GM19372 (cell line): Measurements from ENCODE around the gene ZSCAN23.
"Not testable (repeated sequence)": the region's sequence is repeated elsewhere in the genome, so short reads cannot be mapped to it uniquely, and the experiment has no call there.

ENCODE experiments used
- ATAC-seq: cut with Tn5 transposase; IDR thresholded peaks from one replicate; pipeline ENCODE4 v1.9.1; 2021; ENCODE audit warnings: mild to moderate bottlenecking, low read depth, moderate library complexity; ENCODE audit not compliant: unreplicated experiment

Gene ZSCAN23

DNA sequence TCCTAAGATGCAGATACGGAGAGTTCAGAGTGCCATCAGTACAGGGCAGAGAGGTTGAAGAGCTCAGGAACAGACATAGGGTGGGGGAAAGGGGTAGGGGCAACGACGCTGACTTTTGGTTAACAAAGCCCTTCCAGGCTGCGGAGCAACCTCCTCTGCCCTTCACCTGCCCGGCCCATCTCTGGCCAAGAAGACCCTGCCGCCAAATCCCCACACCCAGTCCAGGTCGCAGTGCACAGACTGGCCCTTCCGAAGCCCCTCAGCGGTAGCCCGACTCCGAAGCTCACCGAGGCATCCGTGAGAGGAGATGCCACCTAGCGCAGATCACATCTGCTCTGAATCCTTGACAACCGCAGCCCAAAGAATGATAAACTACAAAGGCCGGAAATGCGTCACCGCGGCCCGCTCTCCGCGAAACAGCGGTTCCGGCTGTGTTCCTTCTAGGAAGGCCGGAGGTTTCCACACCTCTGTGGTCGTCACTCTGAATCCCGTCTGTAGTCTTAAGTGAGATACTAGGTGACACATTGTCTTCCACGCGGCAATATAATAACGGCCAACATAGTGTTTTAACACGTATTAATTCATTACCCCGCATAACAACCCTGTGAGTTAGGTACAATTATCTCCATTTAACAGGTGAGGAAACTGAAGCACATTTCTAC is at the start of gene ZSCAN23:
TSS of gene ZSCAN23 (minus strand) at position 380 of the 662 bp plus-strand sequence. CDS start 7,225 bp downstream, outside the sequence.
- ATAC-seq, result no peak

DNA sequence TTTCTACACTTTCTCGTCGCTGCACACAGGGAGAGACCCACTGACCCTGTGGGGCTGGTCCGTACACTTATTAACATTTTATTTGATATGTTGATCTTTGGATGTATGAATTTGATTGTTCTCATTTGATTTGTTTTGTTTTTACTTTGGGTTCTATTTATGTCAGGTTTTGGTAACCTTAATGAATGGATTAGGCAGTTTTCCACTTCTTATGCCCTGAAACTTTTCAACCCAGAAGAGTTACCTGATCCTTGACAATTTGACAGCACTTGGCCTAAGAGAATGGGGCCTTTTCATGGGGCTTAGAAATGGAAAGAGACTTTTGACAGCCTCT is 48.7 kb upstream of the ZSCAN23 start:
- no peak for ATAC-seq

DNA sequence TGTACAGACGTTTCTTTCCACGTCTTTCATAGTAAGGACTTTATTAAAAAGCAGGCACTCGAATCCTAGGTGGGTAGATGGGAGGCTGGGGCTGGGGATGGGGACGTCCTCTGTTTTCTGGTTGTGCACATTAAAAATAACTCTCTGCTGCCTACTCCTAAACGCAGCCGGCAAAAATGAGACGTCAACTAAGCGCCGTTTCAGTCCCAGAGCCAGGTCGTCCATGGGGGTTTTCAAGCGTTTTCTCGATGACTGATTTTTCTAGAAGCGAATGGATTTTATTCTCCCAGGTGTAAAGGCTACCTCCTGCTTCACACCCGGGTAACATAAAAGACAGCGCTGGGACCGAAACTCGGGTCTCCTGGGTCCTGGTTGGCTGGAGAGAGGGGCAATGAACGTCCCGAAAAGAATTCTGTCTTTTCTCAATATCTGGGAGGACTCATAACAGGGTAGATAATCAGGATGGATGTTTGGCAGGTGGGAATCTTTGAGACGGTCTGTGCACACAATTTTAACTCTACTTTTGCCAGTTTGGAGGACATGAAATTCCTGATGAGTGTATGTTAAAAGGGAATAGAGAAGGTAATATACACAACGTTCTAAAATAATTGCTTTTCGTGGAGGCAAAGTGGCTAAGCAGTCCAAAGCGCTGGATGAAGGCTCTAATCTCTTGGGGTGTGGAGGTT is 47.1 kb upstream of the ZSCAN23 start:
- ATAC-seq, result no peak

DNA sequence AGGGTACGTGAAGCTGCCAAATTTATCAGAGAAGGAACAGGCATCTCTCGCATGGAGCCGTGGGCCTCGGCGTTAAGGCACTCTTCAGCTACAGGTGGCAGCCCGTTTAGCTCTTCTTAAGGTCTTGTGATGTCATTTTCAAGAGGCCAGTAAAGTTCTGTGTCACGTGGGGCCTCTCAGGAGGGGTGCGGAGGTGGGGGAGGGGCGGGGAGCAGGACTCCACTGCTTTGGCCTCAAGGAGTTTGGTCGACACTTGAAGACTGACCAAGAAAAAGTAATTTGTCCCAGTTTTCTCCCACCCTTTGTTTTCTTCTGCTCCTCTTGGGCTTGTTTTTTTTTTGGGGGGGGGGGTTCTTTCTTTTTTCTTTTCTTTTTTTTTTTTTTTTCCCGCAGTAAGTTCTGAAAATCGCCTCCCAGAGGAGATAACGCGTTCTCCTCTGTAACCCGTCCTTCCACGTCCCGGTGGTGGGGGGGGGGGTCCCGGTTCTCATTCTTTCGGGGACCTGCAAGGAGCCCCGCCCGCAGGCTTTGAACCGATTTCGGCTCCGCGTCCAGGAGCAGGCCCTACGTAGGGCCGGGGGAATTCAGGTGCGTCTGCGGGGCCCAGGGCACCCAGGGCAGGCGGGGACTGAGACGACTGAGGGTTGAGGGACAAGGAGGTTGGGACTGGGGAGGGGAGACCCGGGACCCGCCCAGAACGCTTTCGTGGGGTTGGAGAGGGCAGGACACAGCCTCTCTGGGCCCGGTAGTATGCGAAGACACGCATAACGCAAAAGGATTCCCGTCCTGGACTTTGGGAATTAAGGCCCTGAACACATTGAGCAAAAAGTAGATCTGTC is 46.3 kb upstream of the ZSCAN23 start:
- ATAC-seq, result no peak

DNA sequence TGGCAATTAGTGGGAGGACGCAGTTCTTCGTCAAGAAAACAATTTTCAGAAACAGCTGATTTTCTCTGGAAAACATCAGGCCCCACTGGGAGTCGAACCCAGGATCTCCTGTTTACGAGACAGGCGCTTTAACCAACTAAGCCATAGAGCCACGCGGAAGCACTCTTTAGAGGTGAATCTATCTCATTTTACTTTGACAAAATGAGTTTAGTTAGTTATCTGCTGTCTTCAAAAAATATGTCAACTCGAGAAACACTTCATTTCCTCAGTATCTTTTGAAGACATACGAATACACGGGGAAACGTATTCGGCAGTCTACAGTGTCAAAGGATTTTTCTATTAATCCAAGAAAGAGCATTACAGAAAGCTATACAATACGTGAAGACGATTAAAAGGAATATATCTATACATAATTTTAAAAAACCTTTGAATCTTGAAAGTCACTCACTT is 45.6 kb upstream of the ZSCAN23 start:
- ATAC-seq, result no peak

DNA sequence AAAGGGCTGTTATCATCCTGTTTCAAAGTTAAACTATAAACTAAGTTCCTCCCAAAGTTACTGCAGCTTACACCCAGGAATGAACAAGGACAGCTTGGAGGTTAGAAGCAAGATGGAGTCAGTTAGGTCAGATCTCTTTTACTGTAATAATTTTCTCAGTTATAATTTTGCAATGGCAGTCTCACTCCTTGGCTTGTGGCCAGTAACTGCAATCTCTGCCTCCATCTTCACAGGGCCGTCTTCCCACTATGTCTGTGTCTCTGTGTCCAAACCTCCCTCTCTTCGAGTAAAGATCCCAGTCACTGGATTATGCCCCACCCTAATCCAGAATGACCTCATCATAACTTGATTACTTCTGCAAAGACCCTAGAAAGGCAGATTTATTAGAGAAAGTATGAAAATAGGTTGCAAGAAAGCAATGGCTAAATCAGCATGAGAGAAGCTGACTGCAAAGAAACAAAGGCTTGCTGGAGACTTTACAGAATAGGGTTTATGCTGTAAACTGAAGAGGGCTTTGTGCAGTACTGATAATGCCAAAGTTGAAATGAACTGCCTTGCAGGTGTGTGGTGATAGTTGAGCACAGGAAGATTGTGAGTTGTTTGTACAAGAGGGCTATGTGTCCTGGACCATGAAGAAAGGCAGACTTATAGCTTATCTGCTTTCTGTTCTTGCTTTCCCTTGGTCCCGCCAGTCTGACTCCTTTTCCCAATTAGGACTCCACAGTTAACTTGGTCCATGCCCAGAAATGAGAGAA is 43.9 kb upstream of the ZSCAN23 start:
- ATAC-seq, result no peak

DNA sequence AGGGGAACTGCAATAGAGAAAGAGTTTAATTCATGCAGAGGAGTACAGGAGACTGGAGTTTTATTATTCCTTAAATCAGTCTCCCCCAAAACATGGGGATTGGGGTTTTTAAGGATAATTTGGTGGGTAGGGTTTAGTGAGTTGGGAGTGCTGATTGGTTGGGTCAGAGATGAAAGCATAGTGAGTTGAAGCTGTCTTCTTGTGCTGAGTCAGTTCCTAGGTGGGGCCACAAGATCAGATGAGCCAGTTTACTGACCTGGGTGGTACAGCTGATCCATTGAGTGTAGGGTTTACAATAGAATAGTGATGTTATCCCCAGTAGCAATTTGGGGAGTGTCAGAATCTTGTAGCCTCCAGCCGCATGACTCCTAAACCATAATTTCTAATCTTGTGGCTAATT is 43.2 kb upstream of the ZSCAN23 start:
- no peak for ATAC-seq

DNA sequence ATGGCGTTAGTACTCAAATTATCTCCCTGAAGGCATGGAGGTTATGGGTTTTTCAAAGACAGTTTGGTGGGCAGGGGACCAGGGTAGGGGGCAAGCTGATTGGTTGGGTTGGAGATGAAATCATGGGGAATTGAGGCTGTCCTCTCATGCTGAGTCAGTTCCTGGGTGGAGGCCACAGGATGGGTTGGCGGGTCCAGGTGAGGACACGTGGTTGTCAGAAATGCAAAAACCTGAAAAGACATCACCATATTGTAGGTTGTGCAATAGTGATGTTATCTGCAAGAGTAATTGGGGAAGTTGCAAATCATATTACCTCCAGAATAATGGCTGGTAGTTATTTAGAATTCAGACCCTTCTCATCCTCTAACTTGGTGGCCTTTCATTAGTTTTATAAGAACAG is 42.2 kb upstream of the ZSCAN23 start:
- no peak for ATAC-seq

DNA sequence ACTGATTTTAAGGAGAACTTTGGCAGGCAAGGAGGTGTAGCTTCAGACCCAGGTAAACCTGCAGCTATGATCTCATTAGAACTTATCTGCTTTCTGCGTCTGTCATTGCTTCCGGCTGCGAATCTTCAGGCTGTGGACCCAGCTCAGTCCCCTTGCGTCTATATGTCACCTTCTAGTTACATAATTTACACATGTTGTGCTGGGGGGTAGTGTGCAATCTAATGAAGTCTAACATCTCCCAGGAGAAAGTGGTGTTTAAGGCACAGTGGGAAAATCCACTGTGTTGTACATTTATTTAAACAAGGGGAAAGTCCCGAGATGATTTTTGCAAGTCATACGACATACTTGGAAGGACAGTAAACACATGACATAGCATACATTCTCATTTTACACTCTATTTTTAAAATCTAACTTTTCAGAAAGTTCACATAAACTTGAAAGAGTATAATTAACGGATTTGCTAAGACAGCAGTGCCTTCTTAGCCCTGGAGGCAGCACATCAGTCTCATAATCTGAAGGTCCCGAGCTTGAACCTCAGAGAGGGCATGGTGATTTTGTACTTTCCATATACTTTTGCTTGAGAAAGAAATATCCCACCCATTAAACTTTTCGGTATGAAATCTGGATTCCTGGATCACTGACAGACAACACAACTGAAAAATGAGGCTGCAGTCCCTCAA is 37.1 kb upstream of the ZSCAN23 start:
- ATAC-seq, result no peak

DNA sequence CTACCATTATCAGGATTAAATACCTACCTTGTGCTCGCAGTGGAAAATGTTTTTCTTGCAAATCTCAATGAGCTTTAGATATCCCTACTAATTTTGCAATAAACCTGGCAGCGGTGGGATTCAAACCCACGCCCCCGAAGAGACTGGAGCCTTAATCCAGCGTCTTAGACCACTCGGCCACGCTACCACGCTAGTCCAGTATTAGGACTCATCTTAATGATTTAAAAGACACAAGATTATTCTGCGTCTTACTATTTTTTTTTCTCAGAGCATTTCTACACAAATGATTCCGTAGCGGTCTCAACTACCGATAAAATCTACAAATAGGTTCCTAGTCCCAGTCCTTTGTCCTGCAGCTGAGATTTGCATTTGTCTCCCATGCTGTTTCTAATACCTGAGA is 35.2 kb upstream of the ZSCAN23 start:
- no peak for ATAC-seq

DNA sequence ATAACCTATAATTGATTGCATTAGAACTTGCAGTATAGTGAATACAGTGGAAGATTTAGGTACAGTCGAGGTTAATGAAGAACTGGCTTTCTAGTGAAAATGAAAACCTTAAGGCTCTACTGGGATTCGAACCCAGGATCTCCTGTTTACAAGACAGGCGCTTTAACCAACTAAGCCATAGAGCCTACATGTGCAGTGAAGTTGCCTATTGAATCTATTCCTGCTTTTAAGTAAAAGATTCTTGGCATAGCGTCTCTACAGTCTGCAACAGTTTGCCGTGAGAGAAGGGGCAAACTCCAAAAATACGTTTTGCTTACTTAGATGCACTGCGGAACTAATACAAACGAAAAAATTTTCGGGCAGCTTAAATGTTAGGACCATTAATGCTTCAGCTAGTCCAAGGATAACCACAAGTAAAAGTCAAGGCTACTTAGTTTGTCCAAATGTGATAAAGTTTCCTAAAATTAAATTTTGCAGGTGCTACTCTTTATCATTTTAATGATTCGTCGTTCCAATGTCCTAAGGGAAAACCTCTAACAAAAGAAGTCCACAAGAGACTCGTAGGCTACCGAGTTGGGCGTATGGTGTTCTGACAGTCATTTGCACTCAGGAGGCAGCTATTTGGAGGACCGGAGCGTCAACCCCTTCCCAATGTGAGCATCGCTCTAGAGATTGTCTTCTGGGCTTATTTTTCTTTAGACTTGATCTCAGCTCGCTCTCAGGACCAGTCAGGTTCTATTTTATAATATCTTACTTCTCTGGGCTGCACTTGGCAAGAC is 31.3 kb upstream of the ZSCAN23 start:
- no peak for ATAC-seq

DNA sequence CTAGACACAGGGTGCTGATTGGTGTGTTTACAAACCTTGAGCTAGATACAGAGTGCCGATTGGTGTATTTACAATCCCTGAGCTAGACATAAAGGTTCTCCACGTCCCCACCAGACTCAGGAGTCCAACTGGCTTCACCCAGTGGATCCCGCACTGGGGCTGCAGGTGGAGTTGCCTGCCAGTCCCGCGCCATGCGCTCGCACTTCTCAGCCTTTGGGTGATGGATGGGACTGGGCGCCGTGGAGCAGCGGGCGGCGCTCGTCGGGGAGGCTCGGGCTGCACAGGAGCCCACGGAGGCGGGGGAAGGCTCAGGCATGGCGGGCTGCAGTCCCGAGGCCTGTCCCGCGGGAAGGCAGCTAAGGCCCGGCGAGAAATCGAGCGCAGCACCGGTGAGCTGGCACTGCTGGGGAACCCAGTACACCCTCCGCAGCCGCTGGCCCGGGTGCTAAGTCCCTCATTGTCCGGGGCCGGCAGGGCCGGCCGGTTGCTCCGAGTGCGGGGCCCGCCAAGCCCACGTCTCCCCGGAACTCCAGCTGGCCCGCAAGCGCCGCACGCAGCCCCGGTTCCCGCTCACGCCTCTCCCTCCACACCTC is 26.0 kb upstream of the ZSCAN23 start:
- ATAC-seq, result not testable (repeated sequence)

DNA sequence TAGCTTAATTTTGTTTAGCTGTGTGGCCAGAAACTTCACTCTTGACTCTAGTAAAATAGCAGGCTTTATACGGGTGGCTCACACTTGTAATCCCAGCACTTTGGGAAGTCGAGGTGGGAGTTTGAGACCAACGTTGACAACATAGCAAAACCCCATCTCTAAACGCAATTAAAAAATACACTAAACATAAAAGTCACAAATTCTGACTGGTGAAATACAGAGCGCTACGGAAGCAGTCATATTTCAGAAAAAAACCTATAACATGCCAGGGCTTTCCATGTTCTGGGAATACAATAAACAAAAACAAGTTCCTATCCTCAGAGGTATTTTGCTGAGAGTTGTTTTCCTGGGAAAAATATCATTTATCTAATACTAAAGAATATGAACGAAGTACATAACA is 24.8 kb upstream of the ZSCAN23 start:
- no peak for ATAC-seq

DNA sequence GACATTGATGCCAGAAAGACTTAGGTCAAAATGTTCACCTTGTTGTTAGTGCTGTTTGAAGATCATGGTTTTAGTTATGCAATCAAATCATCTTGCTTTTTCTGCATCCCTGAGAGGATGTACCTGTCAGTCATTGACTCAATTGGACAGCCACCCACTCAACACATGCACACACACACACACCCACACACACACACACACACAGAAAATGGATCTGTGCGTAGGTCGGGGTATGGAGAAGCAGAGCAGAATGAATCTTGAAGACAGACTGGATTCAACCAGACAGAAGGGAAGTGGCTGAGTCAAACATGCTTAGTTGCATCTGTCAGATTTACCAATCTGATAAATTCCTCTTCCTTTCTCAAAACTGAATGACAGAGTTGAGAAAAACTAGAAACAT is 19.1 kb upstream of the ZSCAN23 start:
- ATAC-seq, result no peak

DNA sequence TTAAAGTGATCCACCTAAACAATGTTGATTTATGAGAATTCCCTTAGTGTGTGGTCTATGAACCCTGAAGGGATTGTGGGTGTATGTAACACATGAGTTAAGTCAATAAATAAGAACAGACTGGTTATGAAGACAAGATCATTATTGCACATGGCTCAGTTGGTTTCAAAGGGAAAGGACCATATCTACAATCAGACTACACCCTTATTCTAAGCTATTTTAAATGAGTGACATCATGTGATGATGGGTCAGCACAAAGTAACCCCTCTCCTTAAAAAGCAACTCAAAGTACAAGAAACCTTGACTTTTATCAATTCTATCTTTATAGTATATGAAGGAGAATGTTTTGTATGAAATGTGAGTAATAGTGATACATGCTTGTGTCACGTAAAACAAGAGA is 15.3 kb upstream of the ZSCAN23 start:
- no peak for ATAC-seq

DNA sequence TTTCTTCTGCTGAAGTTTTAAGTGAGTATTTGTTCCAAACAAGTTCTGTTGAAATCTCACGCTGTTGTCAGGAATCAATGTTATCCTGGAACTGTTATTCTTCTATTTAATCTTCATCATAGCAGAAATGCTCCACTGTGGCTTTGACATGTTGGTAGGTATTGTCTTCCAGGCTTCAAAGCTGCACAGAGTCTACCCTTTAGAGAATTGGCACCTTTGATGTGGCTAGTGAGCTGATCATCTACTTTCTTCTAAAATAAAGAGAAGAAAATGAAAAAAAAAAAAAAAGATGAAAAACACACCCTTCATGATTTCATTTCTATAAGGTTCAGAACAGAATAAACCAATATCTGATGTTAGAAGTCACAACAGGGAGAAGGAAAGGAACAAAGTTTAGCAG is 5.8 kb upstream of the ZSCAN23 start:
- no peak for ATAC-seq

DNA sequence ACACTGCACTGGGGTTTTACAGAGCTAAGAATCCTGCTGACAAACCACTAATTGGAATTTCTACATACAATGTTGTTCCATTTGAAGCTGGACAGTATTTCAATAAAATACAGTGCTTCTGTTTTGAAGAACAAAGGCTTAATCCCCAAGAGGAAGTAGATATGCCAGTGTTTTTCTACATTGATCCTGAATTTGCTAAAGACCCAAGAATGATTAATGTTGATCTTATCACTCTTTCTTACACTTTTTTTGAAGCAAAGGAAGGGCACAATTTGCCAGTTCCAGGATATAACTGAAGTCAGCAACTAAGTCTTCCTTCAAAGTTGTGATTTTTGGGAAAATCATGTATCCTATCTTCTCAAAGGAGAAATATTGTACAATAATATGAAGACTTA is 4.2 kb upstream of the ZSCAN23 start:
- not testable (repeated sequence) for ATAC-seq

DNA sequence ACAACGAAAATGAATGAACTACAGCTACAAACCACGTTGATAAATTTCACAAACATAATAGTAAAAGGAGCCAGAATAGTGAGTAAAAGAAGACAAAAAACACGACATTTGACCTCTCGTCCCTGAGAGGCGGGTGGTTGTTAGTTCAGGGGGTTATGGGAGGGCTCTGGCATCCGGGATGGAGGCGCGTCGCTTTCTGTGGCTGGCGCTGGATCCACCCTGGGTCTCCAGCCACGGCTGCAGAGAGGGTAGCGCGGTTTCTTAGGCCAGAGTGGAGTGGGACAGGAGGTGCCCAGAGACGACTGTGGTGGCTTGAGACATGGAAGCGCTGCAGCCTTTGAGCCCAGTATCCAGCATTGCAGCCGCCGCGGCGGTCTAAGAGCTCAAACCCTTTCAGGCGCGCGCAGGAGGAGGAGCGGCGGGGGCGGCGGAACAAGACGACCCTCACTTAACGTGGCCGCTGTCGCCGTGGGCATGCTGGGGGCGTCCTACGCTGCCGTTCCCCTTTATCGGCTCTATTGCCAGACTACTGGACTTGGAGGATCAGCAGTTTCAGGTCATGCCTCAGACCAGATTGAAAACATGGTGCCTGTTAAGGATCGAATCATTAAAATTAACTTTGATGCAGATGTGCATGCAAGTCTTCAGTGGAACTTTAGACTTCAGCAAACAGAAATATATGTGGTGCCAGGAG is 3.7 kb upstream of the ZSCAN23 start:
- ATAC-seq, result no peak

DNA sequence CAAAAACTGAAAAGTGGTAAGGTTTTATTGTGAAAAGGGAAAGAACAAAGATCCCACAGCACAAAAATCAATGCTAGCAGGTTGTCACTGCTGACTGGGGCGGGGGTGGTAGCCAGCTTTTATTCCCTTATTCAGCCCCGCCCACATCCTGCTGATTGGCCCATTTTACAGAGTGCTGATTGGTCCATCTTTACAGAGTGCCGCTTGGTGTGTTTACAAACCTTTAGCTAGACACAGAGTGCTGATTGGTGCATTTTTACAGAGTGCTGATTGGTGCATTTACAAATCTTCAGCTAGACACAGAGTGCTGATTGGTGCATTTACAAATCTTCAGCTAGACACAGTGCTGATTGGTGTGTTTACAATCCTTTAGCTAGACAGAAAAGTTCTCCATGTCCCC is 1.5 kb upstream of the ZSCAN23 start:
- not testable (repeated sequence) for ATAC-seq
